Mesothelial cell of epicardium (in vitro differentiated cells): ENCODE results near the gene SNCAIP. TPM values are rescaled to one million over a fixed set of nuclear protein-coding genes. Genes with fewer than 3 reads are reported as not detected.

ENCODE experiments used
- DNase-seq, 2 experiments: peaks; one replicate each; pipeline ENCODE4 v3.0.0; 2021; ENCODE audit warnings: low spot score in 2 of 2; ENCODE audit not compliant: unreplicated experiment in 2 of 2
- H3K27ac Mint-ChIP-seq: 2 replicates; pipeline ENCODE4 v1.8.0; 2021; ENCODE audit warnings: mixed read lengths
- H3K27me3 Mint-ChIP-seq: 2 replicates; pipeline ENCODE4 v1.8.0; 2021; ENCODE audit warnings: low read depth, mixed read lengths
- H3K36me3 Mint-ChIP-seq: 2 replicates; pipeline ENCODE4 v1.8.0; 2021; ENCODE audit warnings: mixed read lengths
- H3K4me1 Mint-ChIP-seq: 2 replicates; pipeline ENCODE4 v1.8.0; 2021; ENCODE audit warnings: mixed read lengths
- H3K4me3 Mint-ChIP-seq: 2 replicates; pipeline ENCODE4 v1.8.0; 2021; ENCODE audit warnings: mild to moderate bottlenecking, moderate library complexity, mixed read lengths
- H3K9me3 Mint-ChIP-seq: 2 replicates; pipeline ENCODE4 v1.8.0; 2021; ENCODE audit warnings: mixed read lengths
- total RNA-seq: library from RNA; stranded (reverse); gene quantifications from 3 replicates; pipeline ENCODE4 v1.2.1, GENCODE V29; 2021
- TF ChIP-seq, protein P1 (sequence below): fragments of 200-600 bp; sonication (generic); IDR thresholded peaks from one replicate; pipeline ENCODE4 v1.5.0; 2021; ENCODE audit warnings: antibody characterized with exemption; ENCODE audit not compliant: unreplicated experiment

SNCAIP gene
- total RNA-seq, 1 donor from 2014 or later = 102 TPM

DNA sequence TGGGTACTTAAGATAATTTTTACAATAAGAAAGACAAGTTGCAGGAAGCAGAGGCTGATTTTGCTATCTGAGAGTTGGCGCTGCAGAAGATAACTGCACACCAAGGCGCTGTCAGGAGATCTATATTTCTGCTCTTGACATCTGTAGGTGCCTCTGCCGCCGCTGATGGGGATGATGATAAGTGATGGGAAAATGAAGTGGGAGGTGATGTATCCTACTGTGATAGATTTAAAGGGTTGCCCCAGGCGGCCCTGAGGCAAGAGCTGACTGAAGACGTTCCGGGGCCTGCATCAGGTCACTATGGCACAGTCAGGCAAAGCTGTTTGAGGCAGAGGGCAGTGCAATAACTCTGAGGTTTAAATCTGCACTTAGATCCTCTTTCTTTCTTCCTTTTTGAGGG lies 78.1 kb downstream of the SNCAIP start:
- Mint-ChIP-seq H3K4me3 (no peak overlapping the region), H3K36me3 (peaks cover 6% of the 10 kb centered on the region), H3K9me3 (no peaks in the 10 kb centered on the region), H3K27me3 (no peaks in the 10 kb centered on the region), H3K4me1 (peaks cover 89% of the 10 kb centered on the region), H3K27ac (peak overlapping the region; percentile 71)
- TF ChIP-seq, protein P1, sequence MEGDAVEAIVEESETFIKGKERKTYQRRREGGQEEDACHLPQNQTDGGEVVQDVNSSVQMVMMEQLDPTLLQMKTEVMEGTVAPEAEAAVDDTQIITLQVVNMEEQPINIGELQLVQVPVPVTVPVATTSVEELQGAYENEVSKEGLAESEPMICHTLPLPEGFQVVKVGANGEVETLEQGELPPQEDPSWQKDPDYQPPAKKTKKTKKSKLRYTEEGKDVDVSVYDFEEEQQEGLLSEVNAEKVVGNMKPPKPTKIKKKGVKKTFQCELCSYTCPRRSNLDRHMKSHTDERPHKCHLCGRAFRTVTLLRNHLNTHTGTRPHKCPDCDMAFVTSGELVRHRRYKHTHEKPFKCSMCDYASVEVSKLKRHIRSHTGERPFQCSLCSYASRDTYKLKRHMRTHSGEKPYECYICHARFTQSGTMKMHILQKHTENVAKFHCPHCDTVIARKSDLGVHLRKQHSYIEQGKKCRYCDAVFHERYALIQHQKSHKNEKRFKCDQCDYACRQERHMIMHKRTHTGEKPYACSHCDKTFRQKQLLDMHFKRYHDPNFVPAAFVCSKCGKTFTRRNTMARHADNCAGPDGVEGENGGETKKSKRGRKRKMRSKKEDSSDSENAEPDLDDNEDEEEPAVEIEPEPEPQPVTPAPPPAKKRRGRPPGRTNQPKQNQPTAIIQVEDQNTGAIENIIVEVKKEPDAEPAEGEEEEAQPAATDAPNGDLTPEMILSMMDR = no peak
- DNase-seq = no peak

DNA sequence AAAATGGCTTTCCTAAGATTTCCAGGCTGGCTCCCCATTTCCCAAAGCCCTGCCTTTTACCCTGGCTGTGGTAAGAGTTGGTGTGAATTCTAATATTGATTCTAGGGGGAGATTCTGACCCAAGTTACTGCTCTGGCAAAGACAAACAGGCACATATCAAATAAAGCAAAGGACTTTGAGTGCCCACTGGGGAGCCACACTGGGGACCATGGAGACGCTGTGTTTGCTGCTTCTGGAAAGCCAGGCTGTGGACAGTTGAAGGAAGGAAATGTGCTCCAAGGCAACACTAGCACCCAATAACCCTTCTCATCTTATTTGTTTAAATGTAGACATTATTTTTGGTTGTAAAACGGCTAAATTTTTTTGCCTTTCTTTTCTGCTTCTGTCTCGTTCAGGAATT lies 78.7 kb downstream of the SNCAIP start:
- Mint-ChIP-seq H3K27me3 (no peaks in the 10 kb centered on the region), H3K9me3 (no peaks in the 10 kb centered on the region), H3K4me3 (no peak overlapping the region), H3K4me1 (peaks cover 88% of the 10 kb centered on the region), H3K27ac (peak overlapping the region; percentile 71), H3K36me3 (peaks cover 6% of the 10 kb centered on the region)
- no peak for DNase-seq
- TF ChIP-seq, protein P1 = no peak

DNA sequence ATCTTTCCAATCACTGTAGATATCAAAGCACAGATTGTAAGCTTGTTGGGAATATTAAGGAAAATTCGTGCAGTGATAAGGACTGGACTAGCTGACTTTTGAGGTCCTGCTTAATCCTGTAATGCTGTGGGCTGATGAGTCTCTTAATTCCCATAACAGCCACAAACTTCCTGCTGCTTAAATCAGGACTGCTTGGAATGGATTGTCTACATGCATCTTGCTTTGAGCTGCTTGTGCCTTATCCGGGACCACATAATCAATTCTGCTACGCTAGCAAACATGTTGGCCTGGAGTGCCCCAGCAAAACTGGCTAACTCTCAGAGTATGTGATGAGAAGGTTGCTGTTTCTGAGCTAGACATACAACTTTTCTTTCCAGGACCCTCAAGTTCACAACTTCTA lies 79.6 kb downstream of the SNCAIP start:
- no peak overlapping the region for H3K4me3 Mint-ChIP-seq
- H3K27ac Mint-ChIP-seq = no peak overlapping the region
- no peak for DNase-seq
- TF ChIP-seq, protein P1 = no peak
- peaks cover 87% of the 10 kb centered on the region for H3K4me1 Mint-ChIP-seq
- peaks cover 6% of the 10 kb centered on the region for H3K36me3 Mint-ChIP-seq
- no peaks in the 10 kb centered on the region for H3K9me3 Mint-ChIP-seq
- no peaks in the 10 kb centered on the region for H3K27me3 Mint-ChIP-seq

DNA sequence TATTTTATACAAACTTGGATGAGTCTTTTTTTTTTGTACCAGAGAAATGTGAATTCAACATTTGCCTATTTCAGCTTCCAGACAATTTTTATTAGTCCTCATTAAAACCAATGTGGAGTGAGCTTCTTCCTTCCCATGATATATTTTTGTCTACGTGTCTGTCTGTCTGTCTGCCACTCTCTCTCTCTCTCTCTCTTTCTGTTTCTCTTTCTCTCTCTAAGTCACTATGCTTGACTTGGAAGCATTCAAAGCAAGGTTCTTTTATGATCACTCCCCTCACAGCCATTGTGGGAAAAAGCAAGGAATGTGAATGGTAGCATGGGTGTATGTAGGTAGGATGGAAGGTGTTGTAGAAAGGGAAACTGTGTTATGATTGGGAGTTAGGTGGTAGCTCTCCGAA lies 80.2 kb downstream of the SNCAIP start:
- peaks cover 6% of the 10 kb centered on the region for H3K36me3 Mint-ChIP-seq
- H3K27me3 Mint-ChIP-seq = no peaks in the 10 kb centered on the region
- H3K4me1 Mint-ChIP-seq = peaks cover 85% of the 10 kb centered on the region
- DNase-seq = no peak
- no peak overlapping the region for H3K4me3 Mint-ChIP-seq
- no peaks in the 10 kb centered on the region for H3K9me3 Mint-ChIP-seq
- H3K27ac Mint-ChIP-seq = peak overlapping the region; percentile 75
- TF ChIP-seq, protein P1 = no peak

DNA sequence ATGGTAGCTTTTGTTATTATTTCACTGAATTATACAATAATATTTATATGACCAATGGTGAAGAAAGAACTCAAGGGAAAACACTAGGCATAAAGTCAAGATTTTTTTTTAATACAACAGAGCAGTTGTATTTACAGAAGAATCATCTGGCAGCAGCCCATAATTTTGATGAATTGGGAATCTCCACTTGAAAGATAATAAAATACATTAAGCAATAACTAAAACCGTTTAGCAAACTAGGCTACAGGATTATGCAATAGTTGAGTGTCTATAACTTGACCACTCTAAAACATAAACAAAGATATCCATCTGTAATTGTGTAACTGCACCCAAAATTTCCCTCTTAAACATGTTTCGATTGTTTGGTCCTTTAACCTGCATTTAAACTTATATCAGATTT lies 80.8 kb downstream of the SNCAIP start:
- no peak for DNase-seq
- peaks cover 80% of the 10 kb centered on the region for H3K4me1 Mint-ChIP-seq
- H3K27me3 Mint-ChIP-seq = no peaks in the 10 kb centered on the region
- H3K9me3 Mint-ChIP-seq = no peaks in the 10 kb centered on the region
- peak overlapping the region; percentile 51 for H3K27ac Mint-ChIP-seq
- H3K36me3 Mint-ChIP-seq = peaks cover 10% of the 10 kb centered on the region
- TF ChIP-seq, protein P1 = no peak
- no peak overlapping the region for H3K4me3 Mint-ChIP-seq
